OCI-LY1 (cell line): ENCODE measurements around the gene PEF1.

ENCODE experiments used
- CTCF ChIP-seq: fragments of 200-600 bp; sonication (generic), shearing (Covaris generic); IDR thresholded peaks from 2 replicates; pipeline ENCODE4 v1.5.1; 2017; ENCODE audit warnings: mild to moderate bottlenecking, antibody characterized with exemption, low read length, moderate library complexity, mixed read lengths
- EZH2 ChIP-seq: fragments of 200-600 bp; sonication (generic), shearing (Covaris generic); IDR thresholded peaks from 2 replicates; pipeline ENCODE4 v1.8.0; 2017; ENCODE audit warnings: borderline replicate concordance, mixed run types, mild to moderate bottlenecking, antibody characterized with exemption, low read length, moderate library complexity, mixed read lengths

- TF ChIP-seq CTCF (no peak), EZH2 (no peak)
Measured at GRCh38 chr1:31646259-31646960, 1.7 kb upstream of the PEF1 start.
